ENCODE data around the gene SORBS1.

GRCh38 chr10:95496951-95497350 is 64.2 kb downstream of the SORBS1 start:
- no peak for TF ChIP-seq CTCF (IDR thresholded peaks at IDR 0.05; ENCODE audit: poor library complexity)
- no peak for TF ChIP-seq EZH2phosphoT487 (IDR thresholded peaks at IDR 0.05; ENCODE audit: low read depth, severe bottlenecking, unreplicated experiment)
- TF ChIP-seq EZH2 (IDR thresholded peaks at IDR 0.05; ENCODE audit: borderline replicate concordance): no peak

Measured in hepatocyte (in vitro differentiated cells).